ENCODE measurements around the gene NCDN. TPM values are rescaled to one million over a fixed set of nuclear protein-coding genes. Genes with fewer than 3 reads are reported as not detected.
A peak's percentile ranks its signal among the peaks of the same experiment; 100 is the strongest.

NCDN gene
- total RNA-seq (11.4 and 19.6 TPM in 2 replicates), polyA plus RNA-seq (25.7 and 28.5 TPM in 2 replicates)

- no peaks in the 10 kb centered on the region for H3K9me3 ChIP-seq (ENCODE audit: low read depth)
- peak within 1 kb of the TSS; percentile 97 for H3K27ac ChIP-seq
- no peaks in the 10 kb centered on the region for H3K9me2 ChIP-seq (replicated peaks; ENCODE audit: insufficient read depth)
- H4K20me1 ChIP-seq (ENCODE audit: insufficient read depth, poor library complexity, severe bottlenecking): peaks cover 6% of the 10 kb centered on the region
- TF ChIP-seq CTCF (IDR thresholded peaks at IDR 0.05; ENCODE audit: poor library complexity) (no peak), EZH2 (IDR thresholded peaks at IDR 0.05; ENCODE audit: borderline replicate concordance) (no peak), EZH2phosphoT487 (IDR thresholded peaks at IDR 0.05; ENCODE audit: low read depth, severe bottlenecking, unreplicated experiment) (no peak)
- peak within 1 kb of the TSS; percentile 64 for H2AFZ ChIP-seq
- H3K4me2 ChIP-seq: peak within 1 kb of the TSS; percentile 97
- no peaks in the 10 kb centered on the region for H3K36me3 ChIP-seq (replicated peaks; ENCODE audit: insufficient read depth, low read depth)
- WGBS (ENCODE audit: low lambda C conversion rate, missing lambda C conversion rate): under 1% methylated on average over 58 of the region's 58 CpGs
- peaks cover 25% of the 10 kb centered on the region for H3K4me1 ChIP-seq (ENCODE audit: insufficient read depth)
- H3K27me3 ChIP-seq: no peaks in the 10 kb centered on the region
- H3K79me2 ChIP-seq: peaks cover 39% of the 10 kb centered on the region
- peak; percentile 98 for DNase-seq (ENCODE audit: low spot score)
- peak within 1 kb of the TSS; percentile 94 for H3K4me3 ChIP-seq
Measured at GRCh38 chr1:35557611-35558373, at the start of gene NCDN. NCDN (plus strand) TSS chr1:35557799; CDS start chr1:35558191, 392 bp downstream.

- H3K36me3 ChIP-seq (replicated peaks; ENCODE audit: insufficient read depth, low read depth): no peaks in the 10 kb centered on the region
- H3K79me2 ChIP-seq: peaks cover 68% of the 10 kb centered on the region
- no peaks in the 10 kb centered on the region for H3K9me3 ChIP-seq (ENCODE audit: low read depth)
- H3K27ac ChIP-seq: no peak overlapping the region
- no peak for DNase-seq (ENCODE audit: low spot score)
- H3K4me1 ChIP-seq (ENCODE audit: insufficient read depth): no peaks in the 10 kb centered on the region
- no peak overlapping the region for H3K4me2 ChIP-seq
- peaks cover 15% of the 10 kb centered on the region for H4K20me1 ChIP-seq (ENCODE audit: insufficient read depth, poor library complexity, severe bottlenecking)
- H3K27me3 ChIP-seq: no peaks in the 10 kb centered on the region
- TF ChIP-seq EZH2 (IDR thresholded peaks at IDR 0.05; ENCODE audit: borderline replicate concordance) (no peak), CTCF (IDR thresholded peaks at IDR 0.05; ENCODE audit: poor library complexity) (no peak), EZH2phosphoT487 (IDR thresholded peaks at IDR 0.05; ENCODE audit: low read depth, severe bottlenecking, unreplicated experiment) (no peak)
- H3K9me2 ChIP-seq (replicated peaks; ENCODE audit: insufficient read depth): no peaks in the 10 kb centered on the region
- no peak overlapping the region for H2AFZ ChIP-seq
- H3K4me3 ChIP-seq: no peak overlapping the region
Measured at GRCh38 chr1:35507947-35508346, 49.7 kb upstream of the NCDN start.

GRCh38 chr1:35509558-35509957 is 48.0 kb upstream of the NCDN start:
- H3K36me3 ChIP-seq (replicated peaks; ENCODE audit: insufficient read depth, low read depth): no peaks in the 10 kb centered on the region
- no peak overlapping the region for H3K4me2 ChIP-seq
- WGBS (ENCODE audit: low lambda C conversion rate, missing lambda C conversion rate): 83% methylated on average over 3 of the region's 3 CpGs
- H2AFZ ChIP-seq: no peak overlapping the region
- no peaks in the 10 kb centered on the region for H3K27me3 ChIP-seq
- H3K4me3 ChIP-seq: no peak overlapping the region
- TF ChIP-seq EZH2 (IDR thresholded peaks at IDR 0.05; ENCODE audit: borderline replicate concordance): no peak
- no peak for TF ChIP-seq EZH2phosphoT487 (IDR thresholded peaks at IDR 0.05; ENCODE audit: low read depth, severe bottlenecking, unreplicated experiment)
- TF ChIP-seq CTCF (IDR thresholded peaks at IDR 0.05; ENCODE audit: poor library complexity): no peak
- H4K20me1 ChIP-seq (ENCODE audit: insufficient read depth, poor library complexity, severe bottlenecking): peaks cover 15% of the 10 kb centered on the region
- no peaks in the 10 kb centered on the region for H3K4me1 ChIP-seq (ENCODE audit: insufficient read depth)
- peaks cover 81% of the 10 kb centered on the region for H3K79me2 ChIP-seq
- H3K9me3 ChIP-seq (ENCODE audit: low read depth): no peaks in the 10 kb centered on the region
- DNase-seq (ENCODE audit: low spot score): no peak
- H3K27ac ChIP-seq: no peak overlapping the region
- H3K9me2 ChIP-seq (replicated peaks; ENCODE audit: insufficient read depth): no peaks in the 10 kb centered on the region
